Karpas-422 (cell line): ENCODE data around the gene KPNB1. TPM values are rescaled to one million over a fixed set of nuclear protein-coding genes. Genes with fewer than 3 reads are reported as not detected.
"Not testable (repeated sequence)": the region's sequence is repeated elsewhere in the genome, so short reads cannot be mapped to it uniquely, and the experiment has no call there.

ENCODE experiments used
- DNase-seq: peaks from one replicate; pipeline ENCODE4 v3.0.0-alpha.2; 2015
- H2AFZ ChIP-seq: fragments of 200-600 bp; sonication (generic); 2 replicates; pipeline ENCODE4 v1.6.1; 2014; ENCODE audit warnings: antibody characterized with exemption, low read length, mixed read lengths
- H3K27ac ChIP-seq: fragments of 200-600 bp; sonication (generic); 2 replicates; pipeline ENCODE4 v1.5.1; 2014; ENCODE audit warnings: mild to moderate bottlenecking, low read length, moderate library complexity
- H3K27me3 ChIP-seq: fragments of 200-600 bp; sonication (generic); 2 replicates; pipeline ENCODE4 v1.6.1; 2014; ENCODE audit warnings: low read length, mixed read lengths
- H3K36me3 ChIP-seq: fragments of 200-600 bp; sonication (generic); 2 replicates; pipeline ENCODE4 v1.6.1; 2014; ENCODE audit warnings: low read length, mixed read lengths; ENCODE audit not compliant: insufficient read depth
- H3K4me1 ChIP-seq: fragments of 200-600 bp; sonication (generic); 2 replicates; pipeline ENCODE4 v1.6.1; 2014; ENCODE audit warnings: mild to moderate bottlenecking, low read length, mixed read lengths
- H3K4me2 ChIP-seq: fragments of 200-600 bp; sonication (generic); 2 replicates; pipeline ENCODE4 v1.6.1; 2014; ENCODE audit warnings: low read length, low read depth, mild to moderate bottlenecking; ENCODE audit not compliant: poor library complexity, severe bottlenecking
- H3K4me3 ChIP-seq: fragments of 200-600 bp; sonication (generic); 2 replicates; pipeline ENCODE4 v1.5.1; 2014; ENCODE audit warnings: mild to moderate bottlenecking, antibody characterized with exemption, low read length, mixed read lengths
- H3K79me2 ChIP-seq: fragments of 200-600 bp; sonication (generic); 2 replicates; pipeline ENCODE4 v1.6.1; 2014; ENCODE audit warnings: mild to moderate bottlenecking, low read length, mixed read lengths
- H3K9ac ChIP-seq: fragments of 200-600 bp; sonication (generic); 2 replicates; pipeline ENCODE4 v1.6.0; 2014; ENCODE audit warnings: low read length
- H3K9me2 ChIP-seq: fragments of 200-600 bp; sonication (generic), shearing (Covaris generic); replicated peaks from 2 replicates; pipeline ENCODE4 v1.6.0; 2014; ENCODE audit warnings: mild to moderate bottlenecking, low read length, moderate library complexity; ENCODE audit not compliant: insufficient read depth
- H3K9me3 ChIP-seq: fragments of 300-700, 200-600 bp; sonication (generic); 2 replicates; pipeline ENCODE4 v1.6.1; 2014; ENCODE audit warnings: low read length, mixed read lengths
- H4K20me1 ChIP-seq: fragments of 200-600 bp; sonication (generic); 2 replicates; pipeline ENCODE4 v1.6.1; 2014; ENCODE audit warnings: mild to moderate bottlenecking, antibody characterized with exemption, low read length, low read depth; ENCODE audit not compliant: insufficient read depth
- total RNA-seq: library from RNA; depleted of rRNA; stranded (reverse); fragments of >200 nt; shearing (Covaris generic); gene quantifications from 2 replicates; pipeline ENCODE4 v1.2.3, GENCODE V29; 2014; ENCODE audit warnings: low replicate concordance

The KPNB1 gene
- total RNA-seq, 1 experiment from 2014 or later, result 184 TPM

DNA sequence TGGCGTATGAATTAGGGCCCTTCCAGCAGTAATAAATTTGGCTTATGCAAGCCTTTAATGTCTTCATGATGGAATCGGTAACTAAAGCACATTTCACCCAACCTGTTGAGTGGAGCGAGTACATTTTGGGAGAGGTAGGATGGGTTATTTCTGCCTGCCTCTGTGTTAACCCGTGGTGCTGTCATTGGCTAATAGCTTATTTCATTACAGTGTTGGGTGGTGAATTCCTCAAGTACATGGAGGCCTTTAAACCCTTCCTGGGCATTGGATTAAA, 26.4 kb downstream of the KPNB1 start:
- H3K4me3 ChIP-seq, result no peak overlapping the region

GRCh38 chr17:47676510-47677165, 26.9 kb downstream of the KPNB1 start:
- Histone ChIP-seq H3K79me2 (no peaks in the 10 kb centered on the region), H3K4me1 (no peaks in the 10 kb centered on the region), H2AFZ (no peak overlapping the region), H3K4me2 (no peak overlapping the region), H3K27ac (no peak overlapping the region), H3K9me3 (no peaks in the 10 kb centered on the region), H3K27me3 (no peaks in the 10 kb centered on the region), H3K9me2 (no peaks in the 10 kb centered on the region), H3K9ac (no peak overlapping the region), H3K36me3 (peaks cover 79% of the 10 kb centered on the region), H3K4me3 (no peak overlapping the region), H4K20me1 (peaks cover 18% of the 10 kb centered on the region)
- DNase-seq, result no peak

More for the DNA sequence above, 26.4 kb downstream of the KPNB1 start:
- H3K9me3 ChIP-seq, result no peaks in the 10 kb centered on the region
- no peak overlapping the region for H3K9ac ChIP-seq
- DNase-seq, result no peak
- H3K9me2 ChIP-seq, result no peaks in the 10 kb centered on the region
- H3K27ac ChIP-seq, result no peak overlapping the region
- no peaks in the 10 kb centered on the region for H3K79me2 ChIP-seq
- peaks cover 81% of the 10 kb centered on the region for H3K36me3 ChIP-seq
- no peaks in the 10 kb centered on the region for H3K4me1 ChIP-seq
- no peak overlapping the region for H3K4me2 ChIP-seq
- H3K27me3 ChIP-seq, result no peaks in the 10 kb centered on the region
- no peak overlapping the region for H2AFZ ChIP-seq
- H4K20me1 ChIP-seq, result peaks cover 18% of the 10 kb centered on the region

DNA sequence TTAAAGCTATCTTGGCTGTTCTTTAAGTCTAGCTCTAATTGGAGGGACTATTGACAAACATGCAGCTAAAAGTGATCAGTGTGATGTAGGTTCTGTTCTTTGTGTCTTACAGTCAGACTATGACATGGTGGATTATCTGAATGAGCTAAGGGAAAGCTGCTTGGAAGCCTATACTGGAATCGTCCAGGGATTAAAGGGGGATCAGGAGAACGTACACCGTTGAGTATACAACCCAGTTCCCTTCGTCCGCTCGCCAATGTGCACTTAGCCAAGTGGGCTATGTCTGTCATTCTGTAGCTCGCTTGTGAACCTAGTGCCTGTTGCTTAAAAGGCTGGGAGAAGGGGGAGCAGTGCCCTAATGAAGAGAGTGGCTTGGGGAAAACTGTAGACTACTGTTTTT, 28.5 kb downstream of the KPNB1 start:
- H2AFZ ChIP-seq, result no peak overlapping the region
- no peak overlapping the region for H3K4me2 ChIP-seq
- H3K79me2 ChIP-seq, result no peaks in the 10 kb centered on the region
- no peaks in the 10 kb centered on the region for H3K4me1 ChIP-seq
- peaks cover 74% of the 10 kb centered on the region for H3K36me3 ChIP-seq
- no peak overlapping the region for H3K27ac ChIP-seq
- H3K27me3 ChIP-seq, result no peaks in the 10 kb centered on the region
- no peak overlapping the region for H3K9ac ChIP-seq
- H3K9me3 ChIP-seq, result no peaks in the 10 kb centered on the region
- DNase-seq, result no peak
- H4K20me1 ChIP-seq, result peaks cover 18% of the 10 kb centered on the region
- no peaks in the 10 kb centered on the region for H3K9me2 ChIP-seq
- no peak overlapping the region for H3K4me3 ChIP-seq

GRCh38 chr17:47682138-47682537, 32.4 kb downstream of the KPNB1 start:
- no peaks in the 10 kb centered on the region for H3K27me3 ChIP-seq
- H3K36me3 ChIP-seq, result peaks cover 59% of the 10 kb centered on the region
- H3K9me3 ChIP-seq, result no peaks in the 10 kb centered on the region
- DNase-seq, result no peak
- H3K4me2 ChIP-seq, result no peak overlapping the region
- H3K9ac ChIP-seq, result no peak overlapping the region
- peaks cover 10% of the 10 kb centered on the region; the same call in 1 of the 2 replicates for H4K20me1 ChIP-seq
- H3K79me2 ChIP-seq, result no peaks in the 10 kb centered on the region
- H3K4me3 ChIP-seq, result no peak overlapping the region
- H3K4me1 ChIP-seq, result no peaks in the 10 kb centered on the region
- H2AFZ ChIP-seq, result no peak overlapping the region
- H3K9me2 ChIP-seq, result no peaks in the 10 kb centered on the region
- no peak overlapping the region for H3K27ac ChIP-seq

GRCh38 chr17:47682727-47683126, 33.0 kb downstream of the KPNB1 start:
- H3K9me3 ChIP-seq, H4K20me1 ChIP-seq: not testable (repeated sequence)

GRCh38 chr17:47684025-47684424, 34.3 kb downstream of the KPNB1 start:
- Histone ChIP-seq H3K36me3 (peaks cover 45% of the 10 kb centered on the region), H3K9ac (no peak overlapping the region), H3K27me3 (no peaks in the 10 kb centered on the region), H3K4me2 (no peak overlapping the region), H3K27ac (no peak overlapping the region), H3K9me3 (no peaks in the 10 kb centered on the region), H3K9me2 (no peaks in the 10 kb centered on the region), H3K4me3 (no peak overlapping the region), H3K4me1 (no peaks in the 10 kb centered on the region), H2AFZ (no peak overlapping the region), H3K79me2 (no peaks in the 10 kb centered on the region), H4K20me1 (0 out of 2 replicates have a peak, but pooled peaks cover 10% of the 10 kb centered on the region)
- DNase-seq, result no peak

More at GRCh38 chr17:47682727-47683126, 33.0 kb downstream of the KPNB1 start:
- H3K79me2 ChIP-seq, H3K9me2 ChIP-seq, H3K4me1 ChIP-seq, H3K4me2 ChIP-seq, H3K27ac ChIP-seq, DNase-seq, H3K4me3 ChIP-seq, H3K9ac ChIP-seq, H2AFZ ChIP-seq, H3K27me3 ChIP-seq: not testable (repeated sequence)
- H3K36me3 ChIP-seq, result peaks cover 53% of the 10 kb centered on the region

- Histone ChIP-seq H2AFZ (no peak overlapping the region), H3K79me2 (no peaks in the 10 kb centered on the region), H3K9me3 (no peaks in the 10 kb centered on the region), H4K20me1 (0 out of 2 replicates have a peak, but pooled peaks cover 10% of the 10 kb centered on the region), H3K4me1 (no peaks in the 10 kb centered on the region), H3K4me2 (no peak overlapping the region), H3K4me3 (no peak overlapping the region), H3K27ac (no peak overlapping the region), H3K36me3 (peaks cover 40% of the 10 kb centered on the region), H3K27me3 (no peaks in the 10 kb centered on the region), H3K9me2 (no peaks in the 10 kb centered on the region), H3K9ac (no peak overlapping the region)
- DNase-seq, result no peak
Measured at GRCh38 chr17:47684535-47685193, 34.9 kb downstream of the KPNB1 start.

DNA sequence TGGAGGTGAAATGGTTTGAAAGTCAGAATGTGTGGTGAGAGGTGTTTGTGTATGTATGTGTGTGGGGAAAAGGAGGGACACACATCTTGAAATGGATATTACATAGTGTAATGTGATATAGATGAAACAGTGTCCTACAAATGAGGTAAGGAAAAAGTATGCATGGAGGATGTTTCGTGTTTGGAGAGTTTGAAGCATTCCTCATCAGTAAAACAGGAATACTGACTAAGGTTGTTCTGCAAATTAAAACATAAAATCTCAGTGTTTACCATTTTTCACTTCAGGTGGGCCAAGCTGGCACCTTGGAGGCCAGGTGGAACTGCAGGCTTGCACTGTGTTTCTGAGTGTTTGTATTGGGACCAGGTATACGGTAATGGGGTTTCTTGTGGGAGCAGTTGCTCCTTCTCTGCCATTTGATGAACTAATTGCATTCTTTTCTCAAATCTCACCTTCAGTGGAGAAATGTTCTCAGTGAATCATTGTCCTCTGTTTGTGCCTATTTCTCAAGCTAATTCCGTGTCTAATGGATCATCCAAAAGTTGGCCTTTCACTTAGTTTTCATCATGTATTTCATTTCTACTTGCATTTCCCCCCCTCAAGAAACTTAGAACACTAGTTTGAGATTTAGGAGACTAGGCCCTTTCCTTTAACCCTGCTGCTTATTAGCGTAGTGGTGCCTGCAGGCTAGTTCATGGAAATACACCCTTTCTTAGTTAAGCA, 36.0 kb downstream of the KPNB1 start:
- H3K9me3 ChIP-seq, result no peaks in the 10 kb centered on the region
- peaks cover 31% of the 10 kb centered on the region; the same call in 1 of the 2 replicates for H3K36me3 ChIP-seq
- H3K79me2 ChIP-seq, result no peaks in the 10 kb centered on the region
- no peak for DNase-seq
- no peaks in the 10 kb centered on the region for H3K9me2 ChIP-seq
- H3K27me3 ChIP-seq, result no peaks in the 10 kb centered on the region
- no peaks in the 10 kb centered on the region for H3K4me1 ChIP-seq
- no peak overlapping the region for H3K4me2 ChIP-seq
- H3K27ac ChIP-seq, result no peak overlapping the region
- no peak overlapping the region for H3K9ac ChIP-seq
- H2AFZ ChIP-seq, result no peak overlapping the region
- H3K4me3 ChIP-seq, result no peak overlapping the region
- 0 out of 2 replicates have a peak, but pooled peaks cover 4% of the 10 kb centered on the region for H4K20me1 ChIP-seq
